Lung (tissue), 12 donors: Measurements from ENCODE around the gene IFT22. TPM values are rescaled to one million over a fixed set of nuclear protein-coding genes. Genes with fewer than 3 reads are reported as not detected.

Experiments
- ATAC-seq: fragments of 200-7000 bp; cut with Tn5 transposase; one replicate; pipeline ENCODE4 v1.9.1; 2020; ENCODE audit warnings: moderate number of reproducible peaks; ENCODE audit not compliant: insufficient read depth, low FRiP score
- DNase-seq, 3 donors: peaks; one replicate each; pipeline ENCODE4 v3.0.0-alpha.2; 2013 to 2017
- H3K27ac ChIP-seq, 2 donors: one replicate each; pipeline ENCODE4 v1.5.1; 2013; ENCODE audit warnings: mild to moderate bottlenecking in 2 of 2, moderate library complexity in 2 of 2, control low read depth in 1 of 2, inconsistent platforms in 1 of 2, low read depth in 1 of 2, low read length in 1 of 2
- H3K27me3 ChIP-seq, 3 donors: one replicate each; pipeline ENCODE4 v1.5.1; 2013; ENCODE audit warnings: low read length in 2 of 3; ENCODE audit not compliant: control insufficient read depth in 3 of 3, insufficient read depth in 3 of 3
- H3K36me3 ChIP-seq, 4 donors: one replicate each; pipeline ENCODE4 v1.5.1; 2013; ENCODE audit warnings: low read length in 4 of 4, mild to moderate bottlenecking in 1 of 4, moderate library complexity in 1 of 4; ENCODE audit not compliant: control insufficient read depth in 4 of 4, insufficient read depth in 4 of 4
- H3K4me1 ChIP-seq, 5 donors: one replicate each; pipeline ENCODE4 v1.5.1; 2013; ENCODE audit warnings: low read length in 5 of 5, mild to moderate bottlenecking in 2 of 5, moderate library complexity in 1 of 5; ENCODE audit not compliant: control insufficient read depth in 5 of 5, insufficient read depth in 5 of 5
- H3K4me3 ChIP-seq: one replicate; pipeline ENCODE4 v1.5.1; 2013; ENCODE audit warnings: mild to moderate bottlenecking, control low read depth, moderate library complexity
- H3K9ac ChIP-seq, 2 donors: one replicate each; pipeline ENCODE4 v1.5.1; 2013; ENCODE audit warnings: low read length in 2 of 2, control low read depth in 1 of 2; ENCODE audit not compliant: insufficient read depth in 1 of 2
- H3K9me3 ChIP-seq, 4 donors: one replicate each; pipeline ENCODE4 v1.5.1; 2013; ENCODE audit warnings: low read length in 3 of 4, mild to moderate bottlenecking in 1 of 4, moderate library complexity in 1 of 4; ENCODE audit not compliant: control insufficient read depth in 4 of 4, insufficient read depth in 3 of 4
- WGBS, 2 donors: extraction: QIAGEN DNeasy Blood & Tissue Kit; methylation state at CpG; one replicate each; pipeline ENCODE4 v1.1.7; 2013; 5-methylcytosine and 5-hydroxymethylcytosine counted together
- polyA plus RNA-seq, 2 donors: library from polyadenylated mRNA; stranded (reverse); fragments of 200-250 nt; gene quantifications; one replicate each; pipeline ENCODE4 v1.2.1, GENCODE V29; 2013
- total RNA-seq, 2 donors: library from RNA; depleted of rRNA in 1 of 2; stranded (reverse); fragments of >200 nt in 1 of 2; gene quantifications; one replicate each; pipeline ENCODE4 v1.2.1, GENCODE V29; 2014 to 2021
- TF ChIP-seq, protein P1 (sequence below): IDR thresholded peaks from 2 replicates; pipeline ENCODE4 v1.5.1; 2012; ENCODE audit warnings: mild to moderate bottlenecking; ENCODE audit errors: control extremely low read depth, extremely low read depth
- donor health status: control.
- donor health status: control.
- donor health status: Bipolar disorder and iron deficiency.
- donor health status: healthy.
- donor health status: DM: yes; HTN: yes; CAD: no.

IFT22 gene
- total and polyA plus RNA-seq, 4 donors: 23.6 to 44.7 (median 34.0) TPM

DNA sequence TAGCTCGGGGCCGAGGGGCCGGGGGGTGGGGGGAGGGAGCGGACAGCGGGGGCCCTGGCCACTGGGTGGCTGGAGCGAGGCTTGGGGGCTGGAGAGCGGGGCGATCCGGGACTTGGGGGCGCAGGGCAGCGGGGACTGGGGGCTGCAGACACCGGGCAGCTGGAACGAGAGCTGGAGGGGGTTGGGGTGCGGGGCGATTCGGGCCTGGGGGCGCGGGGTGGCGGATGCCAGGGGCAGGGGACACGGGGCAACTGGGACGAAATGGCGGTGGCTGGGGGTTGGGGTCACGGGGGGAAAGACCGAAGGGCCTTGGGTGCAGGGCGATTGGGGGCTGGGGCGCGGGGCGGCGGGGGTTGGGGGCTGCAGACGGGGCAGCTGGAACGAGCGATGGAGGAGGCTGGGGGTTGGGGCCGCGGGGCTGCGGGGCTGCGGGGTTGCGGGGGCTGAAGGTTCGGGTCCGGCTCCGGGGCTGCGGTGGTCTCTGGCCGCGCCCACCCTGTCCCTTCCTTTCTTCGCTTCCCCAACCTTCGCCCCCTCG is 41.7 kb upstream of the IFT22 start:
- Histone ChIP-seq H3K9ac (no peak overlapping the region), H3K27me3 (peaks cover 0 to 4% (median 0%) of the 10 kb centered on the region in 3 donors), H3K27ac (no peak overlapping the region), H3K4me3 (no peak overlapping the region), H3K36me3 (no peaks in the 10 kb centered on the region), H3K4me1 (peaks cover 0 to 4% (median 0%) of the 10 kb centered on the region in 5 donors), H3K9me3 (peaks cover 0 to 5% (median 0%) of the 10 kb centered on the region in 4 donors)
- WGBS, 2 donors: 2% methylated on average over 29 to 42 of the region's 46 CpGs
- no peak for DNase-seq
- ATAC-seq: no peak
- TF ChIP-seq, protein P1, sequence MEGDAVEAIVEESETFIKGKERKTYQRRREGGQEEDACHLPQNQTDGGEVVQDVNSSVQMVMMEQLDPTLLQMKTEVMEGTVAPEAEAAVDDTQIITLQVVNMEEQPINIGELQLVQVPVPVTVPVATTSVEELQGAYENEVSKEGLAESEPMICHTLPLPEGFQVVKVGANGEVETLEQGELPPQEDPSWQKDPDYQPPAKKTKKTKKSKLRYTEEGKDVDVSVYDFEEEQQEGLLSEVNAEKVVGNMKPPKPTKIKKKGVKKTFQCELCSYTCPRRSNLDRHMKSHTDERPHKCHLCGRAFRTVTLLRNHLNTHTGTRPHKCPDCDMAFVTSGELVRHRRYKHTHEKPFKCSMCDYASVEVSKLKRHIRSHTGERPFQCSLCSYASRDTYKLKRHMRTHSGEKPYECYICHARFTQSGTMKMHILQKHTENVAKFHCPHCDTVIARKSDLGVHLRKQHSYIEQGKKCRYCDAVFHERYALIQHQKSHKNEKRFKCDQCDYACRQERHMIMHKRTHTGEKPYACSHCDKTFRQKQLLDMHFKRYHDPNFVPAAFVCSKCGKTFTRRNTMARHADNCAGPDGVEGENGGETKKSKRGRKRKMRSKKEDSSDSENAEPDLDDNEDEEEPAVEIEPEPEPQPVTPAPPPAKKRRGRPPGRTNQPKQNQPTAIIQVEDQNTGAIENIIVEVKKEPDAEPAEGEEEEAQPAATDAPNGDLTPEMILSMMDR: no peak

DNA sequence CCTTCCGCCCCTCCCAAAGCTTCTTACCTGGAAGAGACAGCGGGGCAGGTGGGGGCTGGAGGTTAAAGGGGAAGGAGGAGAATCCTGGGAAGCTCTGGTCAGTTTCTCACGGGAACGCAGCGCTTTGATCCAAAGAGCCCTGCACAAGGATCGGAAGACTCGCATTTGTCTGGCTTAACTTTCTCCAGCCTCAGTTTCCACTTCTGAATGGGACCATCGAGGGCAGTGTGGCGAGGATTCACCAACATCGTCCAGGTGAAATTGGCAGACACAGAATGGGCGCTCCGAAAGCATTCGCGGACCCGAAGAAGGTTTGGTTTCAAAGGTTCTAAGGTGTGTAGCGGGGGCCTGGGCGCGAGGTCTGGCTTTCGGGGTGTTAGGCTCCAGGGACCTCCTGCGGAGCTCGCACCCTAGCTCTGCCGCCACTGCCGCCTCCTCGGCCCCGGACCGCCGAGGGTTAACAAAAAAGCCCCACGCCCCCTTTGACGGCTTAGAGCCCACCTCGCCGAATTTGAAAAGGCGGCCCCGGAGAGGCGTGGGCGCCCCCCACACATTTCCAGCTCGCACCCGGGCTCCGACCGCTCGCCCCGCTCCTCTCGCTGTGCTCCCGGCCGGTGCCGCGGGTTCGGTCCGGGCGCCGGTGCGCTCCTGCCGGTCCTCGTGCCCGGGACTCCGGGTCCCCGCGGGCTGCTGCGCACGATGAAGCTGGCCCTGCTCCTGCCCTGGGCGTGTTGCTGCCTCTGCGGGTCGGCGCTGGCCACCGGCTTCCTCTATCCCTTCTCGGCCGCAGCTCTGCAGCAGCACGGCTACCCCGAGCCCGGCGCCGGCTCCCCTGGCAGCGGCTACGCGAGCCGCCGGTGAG is 41.0 kb upstream of the IFT22 start, which contains the start of gene COL26A1:
TSS of gene COL26A1 (plus strand) at position 542 of the 862 bp plus-strand sequence. CDS start at position 700, 158 bp downstream.
- 10 to 15% methylated on average over 55 to 76 of the region's 76 CpGs for WGBS, 2 donors
- Histone ChIP-seq H3K36me3 (no peaks in the 10 kb centered on the region), H3K27me3 (peaks cover 0 to 4% (median 0%) of the 10 kb centered on the region in 3 donors), H3K9ac (no peak within 1 kb of the TSS), H3K27ac (no peak within 1 kb of the TSS), H3K9me3 (peaks cover 0 to 5% (median 0%) of the 10 kb centered on the region in 4 donors), H3K4me3 (no peak within 1 kb of the TSS), H3K4me1 (peaks cover 0 to 4% (median 0%) of the 10 kb centered on the region in 5 donors)
- peak; percentile 45 to 67 (median 50) for DNase-seq
- ATAC-seq: peak; percentile 41
- TF ChIP-seq, protein P1: no peak

- DNase-seq (no peak), ATAC-seq (no peak)
- Histone ChIP-seq H3K9me3 (peaks cover 0 to 7% (median 0%) of the 10 kb centered on the region in 4 donors), H3K36me3 (no peaks in the 10 kb centered on the region), H3K4me1 (no peaks in the 10 kb centered on the region), H3K4me3 (no peak overlapping the region), H3K9ac (no peak overlapping the region), H3K27ac (no peak overlapping the region), H3K27me3 (no peaks in the 10 kb centered on the region)
- 63 to 82% methylated on average over 7 of the region's 7 CpGs for WGBS, 2 donors
- TF ChIP-seq, protein P1: no peak
Measured at GRCh38 chr7:101357433-101357832, 35.8 kb upstream of the IFT22 start.
